ENCODE data around the gene PTPRF.

PTPRF gene

DNA sequence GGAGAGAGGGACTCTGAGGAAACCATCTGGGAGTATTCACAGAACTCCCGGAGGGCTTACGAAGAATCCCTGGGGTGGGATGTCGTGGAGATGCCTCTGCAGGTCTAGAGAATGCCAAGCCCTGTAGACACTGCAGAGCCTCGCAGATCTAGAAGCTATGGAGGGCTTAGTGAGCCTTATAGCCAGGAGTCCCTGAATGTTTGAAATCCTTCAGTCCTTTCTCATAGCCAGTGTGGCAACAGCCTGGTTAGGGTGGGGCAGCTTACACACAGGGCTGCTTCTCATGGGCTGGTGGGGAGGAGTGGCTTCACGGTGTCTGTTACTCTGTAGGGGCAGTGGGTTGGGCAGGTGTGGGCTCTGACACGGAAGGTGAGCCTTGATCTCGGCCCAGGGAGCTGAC, 75.1 kb downstream of the PTPRF start:
- CTCF ChIA-PET, result interaction anchor here (0.6 kb wide), 1 partner anchor 243 kb away, joined by 4 read pairs; no protein-coding TSS in a partner anchor
- no peak for TF ChIP-seq FOXK2 (IDR thresholded peaks at IDR 0.05)
- no peak for TF ChIP-seq SUZ12 (IDR thresholded peaks at IDR 0.05)
- no peak for TF ChIP-seq TARDBP (IDR thresholded peaks at IDR 0.05)
- TF ChIP-seq L3MBTL2 (conservative IDR thresholded peaks at IDR 0.05), result no peak
- TF ChIP-seq, protein P1, sequence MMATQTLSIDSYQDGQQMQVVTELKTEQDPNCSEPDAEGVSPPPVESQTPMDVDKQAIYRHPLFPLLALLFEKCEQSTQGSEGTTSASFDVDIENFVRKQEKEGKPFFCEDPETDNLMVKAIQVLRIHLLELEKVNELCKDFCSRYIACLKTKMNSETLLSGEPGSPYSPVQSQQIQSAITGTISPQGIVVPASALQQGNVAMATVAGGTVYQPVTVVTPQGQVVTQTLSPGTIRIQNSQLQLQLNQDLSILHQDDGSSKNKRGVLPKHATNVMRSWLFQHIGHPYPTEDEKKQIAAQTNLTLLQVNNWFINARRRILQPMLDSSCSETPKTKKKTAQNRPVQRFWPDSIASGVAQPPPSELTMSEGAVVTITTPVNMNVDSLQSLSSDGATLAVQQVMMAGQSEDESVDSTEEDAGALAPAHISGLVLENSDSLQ (IDR thresholded peaks at IDR 0.05), result no peak
- TF ChIP-seq SP1 (IDR thresholded peaks at IDR 0.05), result no peak
- no peak for TF ChIP-seq ARNT (IDR thresholded peaks at IDR 0.05)
- no peak for TF ChIP-seq BHLHE40 (IDR thresholded peaks at IDR 0.05; ENCODE audit: borderline replicate concordance)
- no peak for TF ChIP-seq ELF4 (IDR thresholded peaks at IDR 0.05)
- TF ChIP-seq NFRKB (IDR thresholded peaks at IDR 0.05), result no peak
- no peak for TF ChIP-seq LEF1 (IDR thresholded peaks at IDR 0.05; ENCODE audit: borderline replicate concordance)
- no peak for TF ChIP-seq FOXM1 (IDR thresholded peaks at IDR 0.05; ENCODE audit: borderline replicate concordance)
- no peak for TF ChIP-seq FOXA1 (IDR thresholded peaks at IDR 0.05)
- TF ChIP-seq ZNF384 (IDR thresholded peaks at IDR 0.05), result no peak
- no peak for TF ChIP-seq HDGF (IDR thresholded peaks at IDR 0.05; ENCODE audit: borderline replicate concordance)
- no peak for TF ChIP-seq CTBP1 (IDR thresholded peaks at IDR 0.05; ENCODE audit: borderline replicate concordance)
- no peak for DNase-seq (ENCODE audit: extremely low spot score)
- POLR2A ChIA-PET, result no interaction called here

DNA sequence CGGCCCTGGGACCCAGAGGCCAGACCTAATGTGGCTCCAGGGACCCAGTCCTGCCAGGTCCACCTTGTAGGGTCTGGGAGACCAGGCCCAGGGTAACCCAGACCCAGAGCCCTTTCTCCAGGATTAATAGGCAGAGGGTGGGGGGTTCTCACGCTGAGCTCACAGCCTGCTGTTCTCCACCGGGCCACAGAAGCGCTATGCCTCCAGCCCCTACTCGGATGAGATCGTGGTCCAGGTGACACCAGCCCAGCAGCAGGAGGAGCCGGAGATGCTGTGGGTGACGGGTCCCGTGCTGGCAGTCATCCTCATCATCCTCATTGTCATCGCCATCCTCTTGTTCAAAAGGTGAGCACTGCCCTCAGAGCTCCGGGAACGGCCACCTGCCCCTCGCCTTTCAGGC, 75.9 kb downstream of the PTPRF start:
- ChIA-PET CTCF (no interaction called here), POLR2A (no interaction called here)
- no peak for DNase-seq (ENCODE audit: extremely low spot score)
- TF ChIP-seq, protein P1 (IDR thresholded peaks at IDR 0.05), result no peak
- TF ChIP-seq ELF4 (IDR thresholded peaks at IDR 0.05) (no peak), CTBP1 (IDR thresholded peaks at IDR 0.05; ENCODE audit: borderline replicate concordance) (no peak), LEF1 (IDR thresholded peaks at IDR 0.05; ENCODE audit: borderline replicate concordance) (no peak), ZNF384 (IDR thresholded peaks at IDR 0.05) (no peak), FOXA1 (IDR thresholded peaks at IDR 0.05) (no peak), L3MBTL2 (conservative IDR thresholded peaks at IDR 0.05) (no peak), TARDBP (IDR thresholded peaks at IDR 0.05) (no peak)

DNA sequence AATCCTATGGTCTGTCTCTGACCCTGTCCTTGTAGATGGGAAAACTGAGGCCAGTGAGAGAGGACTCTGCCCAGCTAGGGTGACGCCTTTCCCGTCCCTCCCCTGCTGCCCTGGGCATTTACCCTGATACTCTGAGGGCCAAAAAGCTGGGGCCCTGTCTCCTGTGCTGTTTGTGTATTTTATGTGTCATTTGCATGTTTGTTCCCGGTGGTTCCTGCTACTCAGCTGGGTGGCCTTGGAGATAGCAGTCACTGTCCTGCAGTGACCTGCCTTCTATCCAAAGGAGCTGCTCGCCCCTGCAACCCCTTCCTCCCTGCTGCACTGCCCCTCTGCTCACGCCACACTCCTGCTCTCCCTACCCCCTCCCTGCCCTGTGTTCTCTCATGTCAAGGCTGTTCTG, 78.1 kb downstream of the PTPRF start:
- ChIA-PET CTCF (no interaction called here), POLR2A (no interaction called here)
- no peak for TF ChIP-seq ELF4 (IDR thresholded peaks at IDR 0.05)
- no peak for TF ChIP-seq SUZ12 (IDR thresholded peaks at IDR 0.05)
- no peak for TF ChIP-seq BHLHE40 (IDR thresholded peaks at IDR 0.05; ENCODE audit: borderline replicate concordance)
- no peak for TF ChIP-seq ARNT (IDR thresholded peaks at IDR 0.05)
- TF ChIP-seq NFRKB (IDR thresholded peaks at IDR 0.05), result no peak
- no peak for DNase-seq (ENCODE audit: extremely low spot score)

- ChIA-PET CTCF (no interaction called here), POLR2A (interaction anchor here (0.9 kb wide), 1 partner anchor 40 kb away, joined by 5 read pairs; the partner anchor contains the start of gene KDM4A)
- TF ChIP-seq NFRKB (IDR thresholded peaks at IDR 0.05) (no peak), FOXK2 (IDR thresholded peaks at IDR 0.05) (no peak), BHLHE40 (IDR thresholded peaks at IDR 0.05; ENCODE audit: borderline replicate concordance) (no peak), ZNF384 (IDR thresholded peaks at IDR 0.05) (no peak), SUZ12 (IDR thresholded peaks at IDR 0.05) (no peak), SP1 (IDR thresholded peaks at IDR 0.05) (no peak), ARNT (IDR thresholded peaks at IDR 0.05) (no peak), ELF4 (IDR thresholded peaks at IDR 0.05) (no peak), L3MBTL2 (conservative IDR thresholded peaks at IDR 0.05) (no peak), TARDBP (IDR thresholded peaks at IDR 0.05) (no peak), FOXM1 (IDR thresholded peaks at IDR 0.05; ENCODE audit: borderline replicate concordance) (no peak), HDGF (IDR thresholded peaks at IDR 0.05; ENCODE audit: borderline replicate concordance) (no peak), CTBP1 (IDR thresholded peaks at IDR 0.05; ENCODE audit: borderline replicate concordance) (no peak)
- DNase-seq (ENCODE audit: extremely low spot score), result no peak
Observed at GRCh38 chr1:43610339-43610738, 79.7 kb downstream of the PTPRF start.

DNA sequence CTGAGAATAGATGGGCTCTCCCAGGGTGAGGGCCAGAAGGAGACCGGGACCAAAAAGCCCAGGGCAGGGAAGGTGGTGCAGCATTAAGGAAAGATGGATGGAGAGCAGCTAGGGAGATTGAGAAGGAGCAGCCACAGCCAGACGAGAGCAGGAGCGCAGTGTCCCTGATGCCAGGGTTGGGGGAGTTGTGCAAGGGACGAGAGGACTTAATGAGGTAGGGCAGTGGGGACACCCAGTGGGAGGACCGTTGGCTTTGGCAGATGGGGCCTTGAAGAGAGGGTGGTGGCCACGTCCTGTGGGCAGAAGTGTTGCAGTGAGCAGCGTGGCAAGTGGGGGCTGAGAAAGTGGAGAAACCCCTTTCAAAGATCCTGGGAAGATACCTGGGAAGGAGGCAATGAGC, 81.3 kb downstream of the PTPRF start:
- ChIA-PET POLR2A (no interaction called here), CTCF (no interaction called here)
- TF ChIP-seq HDGF (IDR thresholded peaks at IDR 0.05; ENCODE audit: borderline replicate concordance) (no peak), LEF1 (IDR thresholded peaks at IDR 0.05; ENCODE audit: borderline replicate concordance) (no peak), FOXM1 (IDR thresholded peaks at IDR 0.05; ENCODE audit: borderline replicate concordance) (no peak)
- no peak for DNase-seq (ENCODE audit: extremely low spot score)

GRCh38 chr1:43612406-43612805, 81.7 kb downstream of the PTPRF start:
- POLR2A ChIA-PET, result no interaction called here
- CTCF ChIA-PET, result no interaction called here
- DNase-seq (ENCODE audit: extremely low spot score), result no peak

More at GRCh38 chr1:43612406-43612805, 81.7 kb downstream of the PTPRF start:
- no peak for TF ChIP-seq HDGF (IDR thresholded peaks at IDR 0.05; ENCODE audit: borderline replicate concordance)
- no peak for TF ChIP-seq SP1 (IDR thresholded peaks at IDR 0.05)
- TF ChIP-seq, protein P1 (IDR thresholded peaks at IDR 0.05), result no peak
- TF ChIP-seq ZNF384 (IDR thresholded peaks at IDR 0.05), result no peak
- TF ChIP-seq TARDBP (IDR thresholded peaks at IDR 0.05), result no peak
- no peak for TF ChIP-seq L3MBTL2 (conservative IDR thresholded peaks at IDR 0.05)
- no peak for TF ChIP-seq FOXK2 (IDR thresholded peaks at IDR 0.05)
- TF ChIP-seq LEF1 (IDR thresholded peaks at IDR 0.05; ENCODE audit: borderline replicate concordance), result no peak
- TF ChIP-seq CTBP1 (IDR thresholded peaks at IDR 0.05; ENCODE audit: borderline replicate concordance), result no peak
- TF ChIP-seq FOXM1 (IDR thresholded peaks at IDR 0.05; ENCODE audit: borderline replicate concordance), result no peak
- TF ChIP-seq FOXA1 (IDR thresholded peaks at IDR 0.05), result no peak
- no peak for TF ChIP-seq ARNT (IDR thresholded peaks at IDR 0.05)
- no peak for TF ChIP-seq BHLHE40 (IDR thresholded peaks at IDR 0.05; ENCODE audit: borderline replicate concordance)
- TF ChIP-seq SUZ12 (IDR thresholded peaks at IDR 0.05), result no peak
- TF ChIP-seq NFRKB (IDR thresholded peaks at IDR 0.05), result no peak
- no peak for TF ChIP-seq ELF4 (IDR thresholded peaks at IDR 0.05)

Data from HEK293T (cell line).